Measurements from ENCODE around the gene EFCAB14. TPM values are rescaled to one million over a fixed set of nuclear protein-coding genes. Genes with fewer than 3 reads are reported as not detected.

EFCAB14 gene
- polyA plus RNA-seq, 3 donors: 31.4 to 75.5 (median 49.8) TPM

- Histone ChIP-seq H3K27me3 (ENCODE audit: control insufficient read depth in 2 of 2, insufficient read depth in 2 of 2, low read length in 2 of 2) (no peaks in the 10 kb centered on the region), H2AFZ (ENCODE audit: insufficient read depth, low read depth, low read length, poor library complexity, severe bottlenecking) (no peak overlapping the region), H3K4me3 (replicated peaks in 1 of 3; ENCODE audit: low read depth in 2 of 3, low read length in 3 of 3) (no peak overlapping the region), H3K4me1 (ENCODE audit: control insufficient read depth in 1 of 2, insufficient read depth in 2 of 2, low read length in 2 of 2) (no peaks in the 10 kb centered on the region), H3K4me2 (replicated peaks; ENCODE audit: extremely low read depth, low read length, poor library complexity, severe bottlenecking) (no peak overlapping the region), H3K9ac (ENCODE audit: insufficient read depth, low read length, poor library complexity, severe bottlenecking) (no peak overlapping the region), H3K79me2 (ENCODE audit: insufficient read depth, low read length) (no peaks in the 10 kb centered on the region), H3K36me3 (replicated peaks in 1 of 2; ENCODE audit: control insufficient read depth in 1 of 2, insufficient read depth in 2 of 2, low read length in 2 of 2) (peaks cover 40 to 55% of the 10 kb centered on the region in 2 donors), H3K27ac (ENCODE audit: low read depth in 1 of 2, low read length in 2 of 2) (no peak overlapping the region), H3K9me3 (replicated peaks in 1 of 2; ENCODE audit: control insufficient read depth in 1 of 2, insufficient read depth in 1 of 2, low read length in 2 of 2) (no peaks in the 10 kb centered on the region), H4K20me1 (ENCODE audit: insufficient read depth, low read length) (no peaks in the 10 kb centered on the region)
- H3K4me1 Mint-ChIP-seq: no peaks in the 10 kb centered on the region
- no peak overlapping the region for H3K4me3 Mint-ChIP-seq
- TF ChIP-seq CTCF (IDR thresholded peaks at IDR 0.05): no peak
- no peak overlapping the region for H3K27ac Mint-ChIP-seq
- H3K9me3 Mint-ChIP-seq: peaks cover 0 to 2% (median 0%) of the 10 kb centered on the region in 7 donors
- WGBS (ENCODE audit: insufficient coverage): 100% methylated on average over 1 of the region's 2 CpGs
- H3K27me3 Mint-ChIP-seq (ENCODE audit: low read depth in 3 of 3): peaks cover 0 to 2% (median 1%) of the 10 kb centered on the region in 3 donors
- peaks cover 40 to 41% of the 10 kb centered on the region in 2 donors for H3K36me3 Mint-ChIP-seq
- intact Hi-C loops (cut with micrococcal nuclease): no loop called here
- no peak for DNase-seq
Observed at GRCh38 chr1:46630719-46631118, 88.2 kb downstream of the EFCAB14 start.

Other genes with a start within 250 kb of the EFCAB14 start
- gene DMBX1, start 229.3 kb downstream of the EFCAB14 start, polyA plus RNA-seq: not detected
- not detected for gene KNCN, start 167.5 kb downstream of the EFCAB14 start, polyA plus RNA-seq
- 100 to 1,000 TPM in 1 of 3 donors, 10 to 100 TPM in 2; 38.2 to 144 (median 38.6) TPM for gene MKNK1, start 114.8 kb downstream of the EFCAB14 start, polyA plus RNA-seq
- gene MOB3C, start 102.3 kb downstream of the EFCAB14 start, polyA plus RNA-seq: 10 to 100 TPM in 1 of 3 donors, 1 to 10 TPM in 2; 5.3 to 18.1 (median 6.1) TPM
- 10 to 100 TPM; 16.9 to 45.4 (median 33.4) TPM for gene ATPAF1, start 50.8 kb downstream of the EFCAB14 start, polyA plus RNA-seq
- gene TEX38, start 47.3 kb downstream of the EFCAB14 start, polyA plus RNA-seq: not detected
- gene CYP4B1, start 79.9 kb upstream of the EFCAB14 start, polyA plus RNA-seq: not detected
- not detected for gene CYP4A11, start 222.4 kb upstream of the EFCAB14 start, polyA plus RNA-seq